GM18868 (cell line): ENCODE data around the gene SLC25A46.
"Not testable (repeated sequence)": the region's sequence is repeated elsewhere in the genome, so short reads cannot be mapped to it uniquely, and the experiment has no call there.

ENCODE experiments used
- ATAC-seq: cut with Tn5 transposase; IDR thresholded peaks from one replicate; pipeline ENCODE4 v1.9.1; 2021; ENCODE audit warnings: mild to moderate bottlenecking, moderate library complexity; ENCODE audit not compliant: unreplicated experiment

The SLC25A46 gene

GRCh38 chr5:110738812-110739651 lies at the start of gene SLC25A46:
TSS of gene SLC25A46 (plus strand) at chr5:110739007. CDS start at chr5:110739120, 113 bp downstream.
- ATAC-seq: peak; percentile 92

DNA sequence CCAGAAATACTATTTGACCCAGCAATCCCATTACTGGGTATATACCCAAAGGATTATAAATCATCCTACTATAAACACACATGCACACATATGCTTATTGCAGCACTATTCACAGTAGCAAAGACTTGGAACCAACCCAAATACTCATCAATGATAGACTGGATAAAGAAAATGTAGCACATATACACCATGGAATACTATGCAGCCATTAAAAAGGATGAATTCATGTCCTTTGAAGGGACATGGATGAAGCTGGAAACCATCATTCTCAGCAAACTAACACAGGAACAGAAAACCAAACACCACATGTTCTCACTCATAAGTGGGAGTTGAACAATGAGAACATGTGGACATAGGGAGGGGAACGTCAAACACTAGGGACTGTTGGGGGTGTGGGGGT lies 48.2 kb upstream of the SLC25A46 start:
- not testable (repeated sequence) for ATAC-seq

DNA sequence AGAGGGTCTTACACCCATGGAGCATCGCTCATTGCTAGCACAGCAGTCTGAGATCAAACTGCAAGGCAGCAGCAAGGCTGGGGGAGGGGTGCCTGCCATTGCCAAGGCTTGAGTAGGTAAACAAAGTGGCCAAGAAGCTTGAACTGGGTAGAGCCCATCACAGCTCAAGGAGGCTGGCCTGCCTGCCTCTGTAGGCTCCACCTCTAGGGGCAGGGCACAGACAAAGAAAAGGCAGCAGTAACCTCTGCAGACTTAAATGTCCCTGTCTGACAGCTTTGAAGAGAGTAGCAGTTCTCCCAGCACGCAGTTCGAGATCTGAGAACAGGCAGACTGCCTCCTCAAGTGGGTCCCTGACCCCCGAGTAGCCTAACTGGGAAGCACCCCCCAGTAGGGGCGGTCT lies 46.1 kb upstream of the SLC25A46 start:
- not testable (repeated sequence) for ATAC-seq

- no peak for ATAC-seq
Measured at GRCh38 chr5:110702300-110702699, 36.5 kb upstream of the SLC25A46 start.

GRCh38 chr5:110702704-110703103 lies 36.1 kb upstream of the SLC25A46 start:
- ATAC-seq: no peak

DNA sequence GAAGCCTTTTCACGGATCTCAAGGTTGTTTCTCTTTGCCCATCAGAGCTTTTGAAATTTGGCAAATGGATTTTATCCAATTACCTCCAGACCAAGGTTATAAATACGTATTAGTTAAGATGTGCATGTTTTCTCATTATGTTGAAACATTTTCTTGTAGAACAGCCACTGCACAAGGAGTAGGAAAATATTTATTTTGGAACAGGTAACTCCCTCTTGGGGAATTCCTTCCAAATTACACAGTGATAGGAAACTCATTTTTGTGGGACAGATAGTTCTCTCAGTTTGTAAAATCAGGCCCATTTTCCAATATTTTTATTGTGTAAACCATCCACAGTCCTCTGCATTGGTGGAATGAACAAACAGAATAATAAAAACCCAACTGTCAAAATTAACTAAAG lies 35.3 kb upstream of the SLC25A46 start:
- ATAC-seq: no peak

GRCh38 chr5:110705349-110705748 lies 33.5 kb upstream of the SLC25A46 start:
- no peak for ATAC-seq

GRCh38 chr5:110707260-110707844 lies 31.5 kb upstream of the SLC25A46 start:
- no peak for ATAC-seq

DNA sequence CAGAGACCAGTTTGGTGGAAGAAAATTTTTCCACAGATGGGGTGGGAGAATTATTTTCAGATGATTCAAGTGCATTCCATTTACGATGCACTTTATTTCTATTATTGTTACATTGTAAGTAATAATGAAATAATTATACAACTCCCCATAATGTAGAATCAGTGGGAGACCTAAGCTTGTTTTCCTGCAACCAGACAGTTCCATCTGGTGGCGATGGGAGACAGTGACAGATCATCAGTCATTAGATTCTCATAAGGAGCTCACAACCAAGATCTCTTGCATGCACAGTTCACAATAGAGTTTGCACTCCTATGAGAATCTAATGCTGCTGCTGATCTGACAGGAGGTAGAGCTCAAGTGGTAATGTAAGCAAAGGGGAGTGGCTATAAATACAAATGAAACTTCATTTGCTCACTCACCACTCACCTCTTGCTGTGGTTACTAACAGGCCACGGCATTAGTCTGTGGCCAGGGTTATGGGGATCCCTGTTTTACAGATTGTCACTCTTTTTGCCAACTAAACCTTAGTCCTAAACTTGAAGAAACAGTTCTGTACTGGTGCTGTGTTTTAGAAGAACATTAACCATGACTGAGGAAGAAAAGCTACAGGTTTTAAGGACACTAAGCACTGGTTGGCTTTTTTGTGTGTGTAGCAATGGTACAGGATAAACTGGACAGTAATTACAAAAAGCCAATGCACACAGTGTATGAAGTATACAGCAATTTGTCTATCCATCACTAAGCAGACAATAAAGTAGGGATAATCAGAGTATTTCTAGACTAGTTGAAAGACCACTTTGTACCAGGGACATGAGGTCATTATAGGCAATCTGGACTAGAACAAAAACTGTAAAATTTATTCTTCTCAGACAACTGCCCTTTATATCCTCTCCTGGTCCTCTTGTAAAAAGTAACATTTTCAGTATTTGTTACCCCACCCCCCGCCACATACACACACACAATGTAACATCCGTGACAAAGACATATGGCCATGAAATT lies 22.3 kb upstream of the SLC25A46 start:
- ATAC-seq: peak; percentile 95

- no peak for ATAC-seq
Measured at GRCh38 chr5:110718311-110718710, 20.5 kb upstream of the SLC25A46 start.

GRCh38 chr5:110726249-110727024 lies 12.4 kb upstream of the SLC25A46 start, which contains the start of gene TMEM232:
TSS of gene TMEM232 (minus strand) at chr5:110726671. CDS start at chr5:110667352, 59,319 bp downstream.
- ATAC-seq: peak; percentile 100

GRCh38 chr5:110727025-110727314 lies 11.8 kb upstream of the SLC25A46 start:
- peak; percentile 82 for ATAC-seq

GRCh38 chr5:110731499-110731898 lies 7.3 kb upstream of the SLC25A46 start:
- not testable (repeated sequence) for ATAC-seq

- ATAC-seq: no peak
Measured at GRCh38 chr5:110734101-110734500, 4.7 kb upstream of the SLC25A46 start.

DNA sequence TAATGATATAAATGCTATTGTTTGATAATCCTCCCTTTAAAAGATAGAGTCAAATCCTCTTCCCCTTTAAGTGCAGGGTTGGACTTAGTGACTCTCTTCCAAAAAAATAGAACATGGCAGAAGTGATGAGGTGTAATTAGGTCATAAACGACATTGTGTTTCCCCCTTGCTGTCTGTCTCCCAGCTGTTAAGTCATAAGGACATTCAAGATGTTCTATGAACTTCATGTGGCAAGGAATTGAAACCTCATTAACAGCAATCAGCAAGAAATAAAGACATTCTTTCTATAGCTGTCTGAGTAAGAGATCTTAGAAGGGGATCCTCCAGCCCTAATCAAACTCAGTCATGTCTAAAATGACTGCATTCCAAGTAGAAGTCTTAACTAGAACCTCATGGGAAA lies 3.3 kb upstream of the SLC25A46 start:
- ATAC-seq: no peak

DNA sequence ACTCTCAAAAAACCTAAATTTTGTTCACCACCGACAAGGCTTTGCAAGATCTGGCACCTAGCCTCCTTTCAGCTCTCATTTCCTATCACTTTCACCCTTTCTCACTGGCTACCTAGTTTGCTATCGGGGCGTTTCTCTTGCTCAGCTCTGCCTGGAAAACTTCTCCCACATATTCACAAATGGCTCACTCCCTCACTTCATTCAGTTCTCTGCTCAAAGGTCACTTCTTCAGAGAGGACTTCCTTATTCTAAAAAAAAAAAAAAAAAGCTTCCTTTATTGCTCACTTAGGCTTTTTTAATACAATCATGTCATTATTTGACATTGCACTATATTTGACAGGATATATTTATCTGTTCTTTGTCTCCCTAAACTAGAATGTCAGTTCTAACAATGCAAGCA lies 2.1 kb upstream of the SLC25A46 start:
- ATAC-seq: no peak

DNA sequence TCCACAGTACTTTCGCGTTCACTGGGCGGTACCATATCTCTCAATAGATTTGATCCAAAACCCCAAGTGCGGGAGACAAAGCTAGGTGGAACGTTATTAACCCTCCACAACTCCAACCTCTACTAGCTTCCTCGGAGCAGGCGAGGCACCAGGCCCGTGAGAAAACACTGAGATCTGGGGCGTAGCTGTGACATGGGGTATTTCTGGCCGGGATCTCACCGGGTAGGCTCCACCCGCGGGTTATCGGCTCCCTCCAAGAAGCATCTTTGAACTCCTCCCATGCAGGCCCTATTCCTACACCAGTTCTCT lies 350 bp upstream of the SLC25A46 start:
- ATAC-seq: peak; percentile 66

DNA sequence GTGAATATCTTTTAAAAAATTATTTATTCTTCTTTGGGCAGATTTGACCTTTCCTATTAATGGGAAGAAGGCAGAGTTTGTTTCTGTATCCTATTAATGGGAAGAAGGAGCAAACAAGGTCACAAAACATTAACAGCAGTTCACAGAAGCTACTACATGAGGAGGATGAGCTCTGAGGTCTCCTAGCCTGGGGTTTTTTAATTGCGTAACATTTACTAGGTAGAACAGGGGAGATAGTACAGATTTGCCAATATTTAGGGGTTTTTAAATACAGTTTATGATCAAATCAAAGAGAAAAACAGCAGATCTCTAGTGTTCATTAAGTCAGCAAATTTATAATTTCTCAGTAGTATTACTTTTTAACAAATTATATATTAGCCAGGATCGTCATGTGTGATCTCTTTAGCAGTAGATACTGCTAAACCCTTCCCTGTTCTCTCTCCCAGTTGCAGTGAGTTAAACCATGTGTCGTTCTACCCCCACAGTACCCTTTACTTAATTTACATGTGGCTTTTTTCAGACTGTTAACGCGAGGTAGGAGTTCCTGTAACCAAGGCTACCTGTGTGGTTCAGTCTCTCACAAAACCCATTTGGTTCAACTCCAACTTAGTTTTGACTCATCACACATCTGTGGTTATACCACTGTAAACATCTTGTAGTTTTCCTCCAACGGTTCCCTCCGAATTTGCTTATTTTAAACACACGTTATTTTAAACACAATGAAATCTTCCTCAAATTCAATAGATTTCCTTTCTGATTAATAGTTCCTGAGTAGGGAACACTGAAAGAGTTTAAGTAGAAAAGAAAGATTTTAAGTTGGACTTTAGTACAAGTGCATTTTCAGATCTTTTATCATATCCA lies 13.3 kb downstream of the SLC25A46 start:
- ATAC-seq: peak; percentile 96

DNA sequence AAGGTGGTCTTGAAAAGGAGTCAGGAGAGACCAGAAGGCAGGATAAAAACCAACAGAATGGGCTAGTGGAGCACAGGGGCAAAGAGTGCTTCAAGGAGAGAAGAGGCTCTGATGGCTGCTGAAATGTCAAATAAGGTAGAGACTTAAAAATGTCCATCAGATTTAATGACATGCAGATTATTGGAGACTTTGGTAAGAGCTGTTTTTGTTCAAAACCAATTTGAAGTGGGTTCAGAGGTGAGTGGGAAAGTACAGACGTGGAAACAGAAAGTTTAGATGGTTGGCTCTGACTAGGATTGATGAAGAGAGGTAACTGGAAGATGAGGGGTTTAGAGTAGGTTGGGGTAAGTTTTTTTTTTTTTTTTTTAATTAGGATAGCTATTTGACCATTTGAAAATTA lies 14.1 kb downstream of the SLC25A46 start:
- ATAC-seq: peak; percentile 23

DNA sequence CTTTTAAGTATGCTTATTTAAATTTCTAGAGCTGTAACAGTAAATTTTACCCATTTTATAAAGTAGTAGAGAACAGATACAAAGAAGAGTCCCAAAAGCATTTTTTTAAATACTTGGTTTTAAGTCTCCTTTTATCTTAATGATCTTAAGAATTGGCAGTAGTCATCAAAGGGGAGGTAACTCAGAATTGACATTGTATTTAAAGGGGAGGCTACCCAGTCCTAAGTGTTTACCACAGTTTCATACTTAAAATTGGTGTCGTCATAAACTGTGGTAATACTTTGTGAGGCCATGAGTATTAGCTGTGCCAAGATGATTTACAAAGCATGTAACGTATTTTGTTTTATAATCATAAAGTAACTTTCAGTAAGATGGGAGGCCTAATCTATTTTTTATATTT lies 14.8 kb downstream of the SLC25A46 start:
- ATAC-seq: no peak
